Dedifferentiated amniotic fluid mesenchymal stem cell (primary cell): Measurements from ENCODE around the gene GGTLC2.
"Not testable (repeated sequence)": the region's sequence is repeated elsewhere in the genome, so short reads cannot be mapped to it uniquely, and the experiment has no call there.

Source experiments
- DNase-seq: peaks from one replicate; pipeline ENCODE4 v3.0.0-alpha.2; 2016; ENCODE audit errors: extremely low spot score

The GGTLC2 gene

DNA sequence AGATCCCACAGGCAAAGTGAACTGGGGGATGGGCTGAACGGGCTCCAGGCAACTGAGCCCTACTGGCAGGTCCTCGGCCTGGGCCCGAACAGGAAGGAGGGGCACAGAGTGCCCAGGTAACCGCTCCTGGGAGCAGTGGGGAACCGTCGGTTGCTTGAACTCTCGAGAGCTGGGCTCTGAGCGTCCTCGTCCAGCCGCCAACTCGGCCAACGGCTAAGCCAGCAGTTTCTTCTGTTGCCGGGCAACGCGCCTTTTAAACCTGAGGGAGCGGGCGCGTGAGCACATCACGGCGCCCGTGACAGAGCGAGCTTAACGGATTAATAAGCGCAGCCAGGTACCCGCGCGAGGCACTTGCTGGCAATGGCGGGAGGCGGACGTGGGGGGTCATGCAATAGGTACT is at the start of gene GGTLC2:
Gene GGTLC2 (plus strand): TSS at position 301 of the 400 bp plus-strand sequence. CDS start 1,732 bp downstream, outside the sequence.
- DNase-seq = not testable (repeated sequence)

- no peak for DNase-seq
Measured at GRCh38 chr22:22595001-22595835, 49.2 kb upstream of the GGTLC2 start.

GRCh38 chr22:22598144-22598543 is 46.3 kb upstream of the GGTLC2 start:
- no peak for DNase-seq

GRCh38 chr22:22599248-22599647 is 45.2 kb upstream of the GGTLC2 start:
- no peak for DNase-seq

- DNase-seq = no peak
Measured at GRCh38 chr22:22600531-22601261, 43.7 kb upstream of the GGTLC2 start.

DNA sequence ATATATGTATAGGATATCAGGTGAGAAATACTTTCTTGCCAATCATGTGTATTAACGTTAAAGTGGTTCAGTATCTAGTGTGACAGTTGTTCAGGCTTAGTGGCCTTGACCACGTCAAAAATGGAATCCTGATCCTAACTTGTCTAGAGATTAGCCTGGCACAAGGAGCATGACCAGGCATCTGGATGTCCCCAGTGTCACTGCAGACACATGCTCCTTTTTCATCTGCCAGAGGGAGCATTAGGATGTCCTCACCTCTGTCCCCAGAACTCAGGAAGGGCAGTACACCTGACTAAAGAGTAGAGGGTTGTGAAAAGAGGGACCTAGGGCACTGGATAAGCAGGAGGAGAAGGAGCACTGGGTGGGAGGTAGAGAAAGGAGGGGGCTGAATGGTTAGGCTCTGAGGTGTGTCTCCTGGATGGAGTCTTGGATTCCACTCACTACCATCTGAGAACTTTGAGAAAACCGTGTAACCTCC is 40.9 kb upstream of the GGTLC2 start:
- no peak for DNase-seq

DNA sequence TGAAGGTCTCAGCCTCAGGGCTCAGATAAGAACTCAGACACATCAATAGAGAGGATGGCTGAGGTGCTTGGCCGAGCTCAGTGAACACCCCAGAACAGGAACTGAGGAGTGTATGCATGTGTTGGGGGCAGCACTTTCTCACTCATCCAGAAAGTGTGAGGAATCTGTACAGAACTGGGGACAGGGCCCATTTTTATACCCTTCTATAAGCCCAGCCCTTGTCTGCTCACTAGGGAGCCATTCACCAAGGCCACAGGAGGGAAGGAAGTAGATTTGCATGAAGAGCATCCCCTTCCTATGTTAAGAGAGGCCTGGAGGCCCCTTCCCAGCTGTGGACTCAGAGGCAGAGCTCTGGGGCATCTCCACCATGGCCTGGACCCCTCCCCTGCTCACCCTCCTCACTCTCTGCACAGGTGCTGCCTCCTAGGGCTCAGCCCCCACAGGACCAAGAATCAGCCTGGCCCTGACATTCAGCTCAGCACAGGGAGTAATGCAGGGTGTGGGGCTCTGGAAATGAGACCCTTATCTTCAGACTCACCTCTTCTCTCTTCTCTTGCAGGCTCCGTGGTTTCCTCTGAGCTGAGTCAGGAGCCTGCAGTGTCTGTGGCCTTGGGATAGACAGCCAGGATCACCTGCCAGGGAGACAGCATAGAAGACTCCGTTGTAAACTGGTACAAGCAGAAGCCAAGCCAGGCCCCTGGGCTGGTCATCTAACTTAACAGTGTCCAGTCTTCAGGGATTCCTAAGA is 39.9 kb upstream of the GGTLC2 start:
- no peak for DNase-seq

DNA sequence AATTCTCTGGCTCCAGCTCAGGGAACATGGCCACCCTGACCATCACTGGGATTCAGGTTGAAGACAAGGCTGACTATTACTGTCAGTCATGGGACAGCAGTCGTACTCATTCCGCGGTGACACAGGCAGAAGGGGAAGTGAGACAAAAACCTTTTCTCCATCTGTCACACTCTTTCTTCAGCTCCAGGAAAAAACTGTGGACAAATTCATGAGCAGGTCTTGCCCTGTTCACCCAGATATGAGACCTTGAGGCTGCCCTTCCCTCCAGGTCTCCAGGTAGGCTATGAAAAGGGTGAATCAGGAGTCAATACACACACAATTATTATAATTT is 39.4 kb upstream of the GGTLC2 start:
- no peak for DNase-seq

- DNase-seq = not testable (repeated sequence)
Measured at GRCh38 chr22:22608022-22608421, 36.4 kb upstream of the GGTLC2 start.

GRCh38 chr22:22609291-22609690 is 35.1 kb upstream of the GGTLC2 start:
- DNase-seq = no peak

GRCh38 chr22:22612516-22612915 is 31.9 kb upstream of the GGTLC2 start:
- no peak for DNase-seq

GRCh38 chr22:22614065-22614464 is 30.3 kb upstream of the GGTLC2 start:
- no peak for DNase-seq

DNA sequence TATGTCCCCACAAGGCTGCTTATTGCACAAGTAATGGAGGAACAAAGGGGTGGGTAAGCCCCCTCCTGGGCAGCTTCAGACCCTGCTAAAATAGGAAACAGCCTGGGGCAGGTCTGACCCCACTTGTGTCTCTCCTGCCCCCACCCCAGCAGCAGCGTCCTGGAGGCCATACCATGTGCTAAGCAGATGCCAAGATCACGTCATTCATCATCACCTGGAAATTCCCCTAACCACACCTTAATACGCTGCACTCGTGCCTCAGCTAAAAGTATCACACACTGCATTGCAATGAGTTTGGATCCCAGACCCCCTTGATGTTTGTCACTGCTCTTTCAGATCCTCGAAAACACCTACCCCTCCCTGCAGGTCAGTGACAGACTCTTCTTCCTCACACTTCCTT is 27.8 kb upstream of the GGTLC2 start:
- DNase-seq = no peak

- no peak for DNase-seq
Measured at GRCh38 chr22:22618448-22618847, 26.0 kb upstream of the GGTLC2 start.

DNA sequence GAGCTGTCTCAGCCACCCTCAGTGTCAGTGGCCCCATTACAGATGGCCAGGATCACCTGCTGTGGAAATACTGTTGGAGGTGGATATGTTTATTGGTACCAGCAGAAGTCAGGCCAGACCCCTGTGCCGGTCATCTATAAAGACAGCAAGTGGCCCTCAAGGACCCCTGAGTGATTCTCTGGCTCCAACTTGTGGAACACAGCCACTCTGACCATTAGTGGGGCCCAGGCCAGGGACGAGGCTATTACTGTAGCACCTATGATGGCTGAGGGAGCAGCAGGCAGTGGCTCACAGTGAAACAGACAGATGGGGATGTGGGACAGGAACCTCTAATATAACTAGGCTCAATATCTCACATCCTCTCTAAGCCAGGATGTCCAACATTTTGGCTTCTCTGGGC is 25.5 kb upstream of the GGTLC2 start:
- DNase-seq = no peak

- no peak for DNase-seq
Measured at GRCh38 chr22:22619765-22620414, 24.5 kb upstream of the GGTLC2 start.

DNA sequence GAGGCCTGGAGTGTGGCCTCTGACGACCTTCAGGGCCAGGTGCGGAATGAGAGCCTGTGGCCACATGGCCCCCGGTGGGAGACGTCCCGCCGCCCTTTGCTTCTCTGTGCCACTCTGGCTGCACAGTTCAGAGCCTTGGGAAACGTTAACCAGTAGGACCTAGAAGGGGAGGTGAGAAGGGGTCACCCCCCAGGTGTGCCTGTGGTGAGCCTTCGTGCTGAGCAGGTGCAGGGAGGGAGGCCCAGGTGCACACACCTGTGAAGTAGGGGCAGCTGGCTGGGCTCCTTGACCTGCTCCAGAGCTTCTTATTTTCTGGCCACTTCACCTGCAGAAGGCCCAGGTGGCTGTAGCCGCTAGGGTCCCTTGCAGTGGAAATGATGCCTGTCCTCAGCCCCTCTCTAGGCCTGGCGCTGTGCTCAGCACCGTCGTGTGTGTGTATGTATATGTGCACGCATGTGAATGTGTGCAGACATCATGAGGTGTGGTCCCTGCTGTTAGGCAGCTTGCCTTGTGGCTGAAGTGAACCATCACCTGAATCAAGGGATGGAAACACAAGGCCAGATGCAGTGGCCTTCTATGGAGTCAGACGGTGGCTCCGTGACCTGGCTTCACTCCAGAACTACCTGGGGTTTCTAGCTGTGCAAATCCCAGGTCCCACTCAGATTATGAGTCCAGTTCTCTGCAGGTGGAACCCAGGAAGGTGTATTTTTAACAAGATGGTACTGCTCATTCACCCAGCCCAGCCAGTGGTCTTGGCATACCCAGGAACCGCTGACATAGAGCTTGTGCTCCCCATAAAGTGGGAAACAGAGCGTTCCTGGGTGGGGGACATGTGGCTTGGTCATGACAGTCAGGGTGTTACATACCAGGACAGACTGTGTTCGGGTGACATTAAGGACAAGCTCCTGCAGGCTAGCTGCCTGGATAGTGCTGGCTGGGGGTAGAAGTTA is 15.6 kb upstream of the GGTLC2 start:
- not testable (repeated sequence) for DNase-seq

GRCh38 chr22:22631223-22631652 is 13.2 kb upstream of the GGTLC2 start:
- not testable (repeated sequence) for DNase-seq

DNA sequence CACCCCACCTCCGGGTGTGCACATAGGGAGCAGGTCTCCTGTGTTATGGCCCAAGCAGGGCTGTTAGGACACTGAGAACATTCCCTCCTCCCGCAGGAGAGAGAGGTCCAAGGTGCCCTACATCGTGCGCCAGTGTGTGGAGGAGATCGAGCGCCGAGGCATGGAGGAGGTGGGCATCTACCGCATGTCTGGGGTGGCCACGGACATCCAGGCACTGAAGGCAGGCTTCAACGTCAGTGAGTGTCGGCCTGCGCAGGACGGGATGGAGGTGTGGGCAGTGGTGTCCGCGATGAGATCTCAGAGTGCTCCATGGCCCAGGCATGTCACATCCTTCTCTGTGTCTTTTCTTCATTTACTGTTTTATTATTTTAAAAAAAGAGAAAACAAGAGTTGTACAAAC is 12.2 kb upstream of the GGTLC2 start:
- DNase-seq = not testable (repeated sequence)

DNA sequence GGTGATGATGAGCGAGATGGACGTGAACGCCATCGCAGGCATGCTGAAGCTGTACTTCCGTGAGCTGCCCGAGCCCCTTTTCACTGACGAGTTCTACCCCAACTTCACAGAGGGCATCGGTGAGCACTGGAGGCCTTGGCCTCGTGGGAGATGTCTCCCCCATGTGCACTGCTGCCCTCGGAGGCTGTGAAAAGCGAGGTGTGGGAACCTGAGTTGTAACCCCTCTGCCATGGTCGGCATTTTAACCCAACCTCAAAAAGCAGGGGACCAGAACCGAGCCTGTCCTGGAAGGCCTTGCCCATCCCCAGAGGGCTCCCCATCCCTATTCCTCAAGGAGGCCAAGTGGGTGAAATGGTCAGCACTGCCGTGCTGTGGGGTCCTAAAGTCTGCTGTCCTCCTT is 10.9 kb upstream of the GGTLC2 start:
- DNase-seq = not testable (repeated sequence)

DNA sequence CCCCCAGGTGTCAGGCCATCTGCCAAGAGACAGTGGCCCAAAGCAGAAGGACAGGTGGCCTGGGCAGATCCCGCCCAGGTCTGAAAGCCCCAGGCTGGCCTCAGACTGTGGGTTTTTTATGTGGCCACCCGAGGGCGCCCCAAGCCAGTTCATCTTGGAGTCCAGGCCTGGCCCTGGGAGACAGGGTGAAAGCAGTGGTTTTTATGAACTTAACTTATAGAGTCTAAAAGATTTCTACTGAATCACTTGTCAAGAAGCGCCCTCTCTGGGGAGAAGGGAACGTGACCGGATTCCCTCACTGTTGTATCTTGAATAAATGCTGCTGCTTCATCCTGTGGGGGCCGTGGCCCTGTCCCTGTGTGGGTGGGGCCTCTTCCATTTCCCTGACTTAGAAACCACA is 8.2 kb upstream of the GGTLC2 start:
- DNase-seq = not testable (repeated sequence)
